GM18517 (cell line): ENCODE results near the gene AGPAT1.

Experiments
- ATAC-seq: cut with Tn5 transposase; IDR thresholded peaks from one replicate; pipeline ENCODE4 v1.9.1; 2021; ENCODE audit warnings: mild to moderate bottlenecking, moderate library complexity; ENCODE audit not compliant: unreplicated experiment

The AGPAT1 gene

GRCh38 chr6:32173051-32173727 lies 2.7 kb downstream of the AGPAT1 start:
- no peak for ATAC-seq

- no peak for ATAC-seq
Measured at GRCh38 chr6:32171234-32171633, 4.7 kb downstream of the AGPAT1 start.

- ATAC-seq = no peak
Measured at GRCh38 chr6:32170294-32170693, 5.6 kb downstream of the AGPAT1 start.

- ATAC-seq = no peak
Measured at GRCh38 chr6:32168807-32169591, 6.9 kb downstream of the AGPAT1 start.

GRCh38 chr6:32168350-32168749 lies 7.5 kb downstream of the AGPAT1 start:
- no peak for ATAC-seq

- no peak for ATAC-seq
Measured at GRCh38 chr6:32167761-32168262, 8.1 kb downstream of the AGPAT1 start.

- no peak for ATAC-seq
Measured at GRCh38 chr6:32167154-32167760, 8.6 kb downstream of the AGPAT1 start.

GRCh38 chr6:32166411-32167061 lies 9.3 kb downstream of the AGPAT1 start:
- no peak for ATAC-seq

- no peak for ATAC-seq
Measured at GRCh38 chr6:32164295-32164694, 11.6 kb downstream of the AGPAT1 start, which contains the start of gene EGFL8. Gene EGFL8 (plus strand): TSS chr6:32164595. CDS start chr6:32166166, 1,571 bp downstream.

GRCh38 chr6:32163559-32164258 lies 12.2 kb downstream of the AGPAT1 start:
- ATAC-seq = no peak

GRCh38 chr6:32158052-32158451 lies 17.8 kb downstream of the AGPAT1 start:
- no peak for ATAC-seq

- no peak for ATAC-seq
Measured at GRCh38 chr6:32156891-32157290, 19.0 kb downstream of the AGPAT1 start.

GRCh38 chr6:32154514-32155161 lies 21.2 kb downstream of the AGPAT1 start:
- ATAC-seq = no peak

- no peak for ATAC-seq
Measured at GRCh38 chr6:32153564-32154513, 22.0 kb downstream of the AGPAT1 start, which contains the start of gene PPT2. Gene PPT2 (plus strand): TSS chr6:32154141. CDS start chr6:32154595, 454 bp downstream.

GRCh38 chr6:32152769-32153563 lies 22.9 kb downstream of the AGPAT1 start:
- ATAC-seq = no peak

- no peak for ATAC-seq
Measured at GRCh38 chr6:32151863-32152768, 23.8 kb downstream of the AGPAT1 start, which contains the start of gene PRRT1. Gene PRRT1 (minus strand): TSS chr6:32151939. CDS start chr6:32151827, 112 bp downstream.
